NT2/D1 (cell line): Measurements from ENCODE around the gene MRPS15.

Experiments used
- YY1 ChIP-seq: IDR thresholded peaks from 2 replicates; pipeline ENCODE4 v1.6.1; 2011; ENCODE audit not compliant: insufficient read length, insufficient read depth
- ZNF274 ChIP-seq: IDR thresholded peaks from 2 replicates; pipeline ENCODE4 v1.6.1; 2011; ENCODE audit warnings: mild to moderate bottlenecking, low read depth, low read length

- no peak for TF ChIP-seq ZNF274
- no peak for TF ChIP-seq YY1
These were observed 2.8 kb upstream of the MRPS15 start for GRCh38 chr1:36467027-36467410.
